GM19397 (cell line): ENCODE results near the gene LMCD1.

Source experiments
- ATAC-seq: cut with Tn5 transposase; IDR thresholded peaks from one replicate; pipeline ENCODE4 v1.9.1; 2021; ENCODE audit warnings: mild to moderate bottlenecking, moderate library complexity; ENCODE audit not compliant: unreplicated experiment

Gene LMCD1

GRCh38 chr3:8530581-8530980 is 29.0 kb downstream of the LMCD1 start:
- no peak for ATAC-seq

- no peak for ATAC-seq
Measured at GRCh38 chr3:8532251-8532871, 30.7 kb downstream of the LMCD1 start.

- ATAC-seq = no peak
Measured at GRCh38 chr3:8536096-8537056, 34.8 kb downstream of the LMCD1 start.

- no peak for ATAC-seq
Measured at GRCh38 chr3:8537440-8537839, 35.8 kb downstream of the LMCD1 start.

- ATAC-seq = no peak
Measured at GRCh38 chr3:8538223-8538622, 36.6 kb downstream of the LMCD1 start.

- no peak for ATAC-seq
Measured at GRCh38 chr3:8538913-8539312, 37.3 kb downstream of the LMCD1 start.

- ATAC-seq = no peak
Measured at GRCh38 chr3:8539419-8539818, 37.8 kb downstream of the LMCD1 start.

GRCh38 chr3:8540456-8540855 is 38.8 kb downstream of the LMCD1 start:
- no peak for ATAC-seq

GRCh38 chr3:8541486-8541885 is 39.9 kb downstream of the LMCD1 start:
- no peak for ATAC-seq

GRCh38 chr3:8542190-8543135 is 40.8 kb downstream of the LMCD1 start:
- no peak for ATAC-seq

GRCh38 chr3:8546609-8547008 is 45.0 kb downstream of the LMCD1 start:
- no peak for ATAC-seq

- no peak for ATAC-seq
Measured at GRCh38 chr3:8548502-8549275, 47.1 kb downstream of the LMCD1 start.

GRCh38 chr3:8549354-8549753 is 47.7 kb downstream of the LMCD1 start:
- no peak for ATAC-seq

GRCh38 chr3:8550611-8551010 is 49.0 kb downstream of the LMCD1 start:
- ATAC-seq = no peak

- no peak for ATAC-seq
Measured at GRCh38 chr3:8552223-8552762, 50.7 kb downstream of the LMCD1 start.

- no peak for ATAC-seq
Measured at GRCh38 chr3:8553405-8553804, 51.8 kb downstream of the LMCD1 start.

GRCh38 chr3:8554696-8555095 is 53.1 kb downstream of the LMCD1 start:
- no peak for ATAC-seq

- no peak for ATAC-seq
Measured at GRCh38 chr3:8555113-8555661, 53.6 kb downstream of the LMCD1 start.

- ATAC-seq = no peak
Measured at GRCh38 chr3:8555725-8556472, 54.3 kb downstream of the LMCD1 start.
